HepG2 (cell line): ENCODE results near the gene CCDC33. TPM values are rescaled to one million over a fixed set of nuclear protein-coding genes. Genes with fewer than 3 reads are reported as not detected.

Source experiments
- ATAC-seq: fragments of 200-7000 bp; cut with Tn5 transposase; 3 replicates; pipeline ENCODE4 v1.9.1; 2020; ENCODE audit warnings: mild to moderate bottlenecking, moderate library complexity
- BruUV-seq: library from RNA; stranded (reverse); fragments of 400-500 nt; replicated peaks from 2 replicates; lab custom pipeline; 2021; lab: Mats Ljungman, UMichigan
- CTCF ChIA-PET: fragments of 300-600 bp; formaldehyde crosslinking; extraction: SDS; loops from one replicate; lab custom pipeline; 2021; ENCODE audit warnings: low total read pairs, inconsistent platforms, low intra/inter-chr PET ratio; lab: Yijun Ruan, JAX
- POLR2A ChIA-PET: fragments of 350-600 bp; sonication (Branson Sonifier 250); formaldehyde crosslinking; loops from one replicate; lab custom pipeline; 2020; ENCODE audit warnings: antibody characterized with exemption, inconsistent platforms; lab: Yijun Ruan, JAX
- DNase-seq: peaks from one replicate; pipeline ENCODE4 v3.0.0-alpha.2; 2015; ENCODE audit warnings: low spot score
- FAIRE-seq: peaks from 3 replicates; lab custom pipeline; 2011; peaks lifted over from hg19 to GRCh38; lab: Jason Lieb, UNC
- H2AFZ ChIP-seq: one replicate; pipeline ENCODE4 v1.6.1; 2011; ENCODE audit warnings: low read length, inconsistent platforms
- H3K27ac ChIP-seq: fragments of 300-600 bp; 3 replicates; pipeline ENCODE4 v1.8.0; 2011; ENCODE audit warnings: mixed run types, mild to moderate bottlenecking, mixed read lengths, low read length, inconsistent platforms; ENCODE audit not compliant: insufficient read depth; ENCODE audit errors: extremely low read length
- H3K27me3 ChIP-seq, 2 experiments: fragments of 200-600 bp in 1 of 2; 2 replicates in 1 of 2; 3 replicates in 1 of 2; pipeline versions ENCODE4 v1.6.0 to v1.8.0; 2011; ENCODE audit warnings: low read length in 2 of 2, mild to moderate bottlenecking in 2 of 2, moderate library complexity in 2 of 2, inconsistent platforms in 1 of 2; ENCODE audit not compliant: insufficient read depth in 2 of 2, control insufficient read depth in 1 of 2
- H3K36me3 ChIP-seq, 2 experiments: fragments of 200-600 bp in 1 of 2; replicated peaks in 1 of 2; 2 replicates in 1 of 2; 3 replicates in 1 of 2; pipeline versions ENCODE4 v1.5.1 to v1.8.0; 2011; ENCODE audit warnings: low read length in 2 of 2, inconsistent platforms in 1 of 2; ENCODE audit not compliant: insufficient read depth in 2 of 2, control insufficient read depth in 1 of 2
- H3K4me1 ChIP-seq: 2 replicates; pipeline ENCODE4 v1.5.1; 2012; ENCODE audit warnings: low read length, inconsistent platforms; ENCODE audit not compliant: insufficient read depth
- H3K4me2 ChIP-seq: 2 replicates; pipeline ENCODE4 v1.6.0; 2011; ENCODE audit warnings: low read depth, low read length, inconsistent platforms
- H3K4me3 ChIP-seq, 3 experiments: fragments of 200-600 bp in 1 of 3; sonication (generic), shearing (Covaris generic) in 1 of 3; replicated peaks in 1 of 3; 2 replicates each; pipeline ENCODE4 v1.5.1; 2011 to 2016; ENCODE audit warnings: low read length in 3 of 3, inconsistent platforms in 2 of 3, low read depth in 2 of 3, mild to moderate bottlenecking in 2 of 3, control low read depth in 1 of 3, mixed read lengths in 1 of 3; ENCODE audit not compliant: insufficient read depth in 1 of 3
- H3K79me2 ChIP-seq: one replicate; pipeline ENCODE4 v1.6.1; 2011; ENCODE audit warnings: low read length, inconsistent platforms; ENCODE audit not compliant: insufficient read depth
- H3K9ac ChIP-seq: 2 replicates; pipeline ENCODE4 v1.6.0; 2011; ENCODE audit warnings: mild to moderate bottlenecking, low read depth, low read length, inconsistent platforms; ENCODE audit not compliant: insufficient read depth
- H3K9me3 ChIP-seq: 2 replicates; pipeline ENCODE4 v1.5.1; 2012; ENCODE audit warnings: mild to moderate bottlenecking, low read length
- H4K20me1 ChIP-seq: 2 replicates; pipeline ENCODE4 v1.6.0; 2011; ENCODE audit warnings: inconsistent platforms, mild to moderate bottlenecking, low read length, moderate library complexity; ENCODE audit not compliant: insufficient read depth
- ARID4A ChIP-seq: sonication (generic); formaldehyde crosslinking; IDR thresholded peaks from 2 replicates; pipeline ENCODE4 v1.5.0; 2020; ENCODE audit warnings: mild to moderate bottlenecking, missing genetic modification reagents, borderline replicate concordance
- ATF4 ChIP-seq, 2 experiments: fragments of 450-650 bp in 1 of 2; sonication (generic) in 1 of 2; formaldehyde crosslinking; IDR thresholded peaks; 2 replicates each; pipeline versions ENCODE4 v1.5.0 to v1.8.0; 2020 to 2022; ENCODE audit warnings: mild to moderate bottlenecking in 1 of 2, missing genetic modification reagents in 1 of 2
- NR2F1 ChIP-seq, 2 experiments: fragments of 450-650 bp in 1 of 2; formaldehyde crosslinking in 1 of 2; IDR thresholded peaks; 2 replicates each; pipeline versions ENCODE4 v1.5.0 to v1.6.1; 2016 to 2020; ENCODE audit warnings: mild to moderate bottlenecking in 1 of 2, missing compliant biosample characterization in 1 of 2, missing genetic modification reagents in 1 of 2, moderate library complexity in 1 of 2
- TCF12 ChIP-seq, 2 experiments: fragments of 450-650 bp in 1 of 2; sonication (generic) in 1 of 2; formaldehyde crosslinking in 1 of 2; IDR thresholded peaks; 2 replicates each; pipeline versions ENCODE4 v1.6.1 to v1.8.0; 2017 to 2022; ENCODE audit warnings: antibody characterized with exemption in 1 of 2, mild to moderate bottlenecking in 1 of 2, missing genetic modification reagents in 1 of 2, moderate library complexity in 1 of 2
- ZNF629 ChIP-seq: sonication (generic); formaldehyde crosslinking; conservative IDR thresholded peaks from 2 replicates; pipeline ENCODE4 v1.5.0; 2020; ENCODE audit warnings: missing genetic modification reagents
- ZNF83 ChIP-seq: sonication (generic); formaldehyde crosslinking; IDR thresholded peaks from 2 replicates; pipeline ENCODE4 v1.4.0; 2020; ENCODE audit warnings: missing genetic modification reagents, mild to moderate bottlenecking, borderline replicate concordance
- WGBS: methylation state at CpG from one replicate; pipeline ENCODE4 v1.1.6; 2017; ENCODE audit warnings: low lambda C conversion rate; 5-methylcytosine and 5-hydroxymethylcytosine counted together
- in situ Hi-C: cut with HindIII; loops from 2 replicates; pipeline ENCODE4 v1.10.0; 2017; ENCODE audit warnings: low pct_unique_long_range_greater_than_20kb; ENCODE audit not compliant: extremely low pct_ligation_motif_present
- intact Hi-C: fragments of 100-400 bp; cut with micrococcal nuclease; formaldehyde crosslinking; loops from one replicate; pipeline ENCODE4 v1.10.0; 2022; ENCODE audit not compliant: unreplicated experiment
- polyA plus RNA-seq, 8 experiments: library from polyadenylated mRNA; depleted of rRNA in 3 of 8; stranded (reverse) in 7 of 8; unstranded in 1 of 8; fragments of >200 nt; fragmentation: Illumina TruSeq in 4 of 8; extraction: Trizol in 4 of 8; gene quantifications; 2 replicates each; pipeline versions ENCODE4 v1.2.1 to v1.2.3, GENCODE V29; 2011 to 2016; ENCODE audit warnings: low read depth in 4 of 8, missing spikeins in 1 of 8, mixed read lengths in 1 of 8; ENCODE audit not compliant: insufficient read depth in 1 of 8
- total RNA-seq, 5 experiments: library from RNA; depleted of rRNA; stranded (reverse); fragments of >200 nt; fragmentation: Illumina TruSeq; extraction: Trizol; gene quantifications; 2 replicates each; pipeline ENCODE4 v1.2.3, GENCODE V29; 2016; ENCODE audit warnings: low read depth in 1 of 5

Gene CCDC33
- total and polyA plus RNA-seq, 2 of the 13 experiments (the other 11 are each of a cell fraction or from before 2014, with no cell fraction given): 0.30 TPM; not detected in 1

- TF ChIP-seq NR2F1 (CRISPR knock-in tag; IDR thresholded peaks at IDR 0.05) (no peak), TCF12 (IDR thresholded peaks at IDR 0.05) (no peak), TCF12 (CRISPR knock-in tag; IDR thresholded peaks at IDR 0.05) (no peak), ARID4A (no peak), ZNF629 (CRISPR knock-in tag) (no peak), ZNF83 (CRISPR knock-in tag) (no peak), ATF4 (CRISPR knock-in tag; IDR thresholded peaks at IDR 0.05) (no peak)
- no TSS peak for BruUV-seq
Measured at GRCh38 chr15:74340150-74340549, 104.0 kb downstream of the CCDC33 start.

More at GRCh38 chr15:74340150-74340549, 104.0 kb downstream of the CCDC33 start:
- Histone ChIP-seq H4K20me1 (no peaks in the 10 kb centered on the region), H3K27me3 (peaks cover 2 to 42% of the 10 kb centered on the region in 2 experiments; a peak in 3 of 5 replicates), H3K27ac (no peak overlapping the region), H3K4me3 (no peak overlapping the region), H2AFZ (no peak overlapping the region), H3K9ac (no peak overlapping the region), H3K79me2 (no peaks in the 10 kb centered on the region), H3K36me3 (no peaks in the 10 kb centered on the region), H3K4me2 (no peak overlapping the region), H3K9me3 (no peaks in the 10 kb centered on the region), H3K4me1 (0 out of 2 replicates have a peak, but pooled peaks cover 1% of the 10 kb centered on the region)
- CTCF ChIA-PET: no interaction called here
- DNase-seq (no peak), ATAC-seq (no peak), FAIRE-seq (no peak)
- intact Hi-C loops: no loop called here
- in situ Hi-C loops: no loop called here
- POLR2A ChIA-PET: no interaction called here
- WGBS: 0% methylated on average over 3 of the region's 4 CpGs
